ENCODE measurements around the gene CSH2.
A peak's percentile ranks its signal among the peaks of the same experiment; 100 is the strongest.
"Not testable (repeated sequence)": the region's sequence is repeated elsewhere in the genome, so short reads cannot be mapped to it uniquely, and the experiment has no call there.

CSH2 gene

DNA sequence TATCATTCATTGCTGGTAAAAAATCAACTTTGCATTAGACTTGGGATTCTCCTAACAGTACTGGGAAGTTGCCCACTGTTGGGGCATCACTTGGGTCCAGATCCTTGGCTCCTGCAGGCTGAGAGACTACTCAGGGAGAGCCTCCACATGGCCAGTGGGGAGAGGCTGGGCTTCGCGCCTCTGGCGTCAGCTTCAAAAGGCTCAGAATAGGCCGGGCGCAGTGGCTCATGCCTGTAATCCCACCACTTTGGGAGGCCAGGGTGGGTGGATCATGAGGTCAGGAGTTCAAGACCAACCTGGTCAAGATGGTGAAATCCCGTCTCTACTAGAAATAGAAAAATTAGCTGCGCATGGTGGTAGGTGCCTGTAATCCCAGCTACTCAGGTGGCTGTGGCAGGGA is 41.0 kb upstream of the CSH2 start:
- TF ChIP-seq, protein P1, sequence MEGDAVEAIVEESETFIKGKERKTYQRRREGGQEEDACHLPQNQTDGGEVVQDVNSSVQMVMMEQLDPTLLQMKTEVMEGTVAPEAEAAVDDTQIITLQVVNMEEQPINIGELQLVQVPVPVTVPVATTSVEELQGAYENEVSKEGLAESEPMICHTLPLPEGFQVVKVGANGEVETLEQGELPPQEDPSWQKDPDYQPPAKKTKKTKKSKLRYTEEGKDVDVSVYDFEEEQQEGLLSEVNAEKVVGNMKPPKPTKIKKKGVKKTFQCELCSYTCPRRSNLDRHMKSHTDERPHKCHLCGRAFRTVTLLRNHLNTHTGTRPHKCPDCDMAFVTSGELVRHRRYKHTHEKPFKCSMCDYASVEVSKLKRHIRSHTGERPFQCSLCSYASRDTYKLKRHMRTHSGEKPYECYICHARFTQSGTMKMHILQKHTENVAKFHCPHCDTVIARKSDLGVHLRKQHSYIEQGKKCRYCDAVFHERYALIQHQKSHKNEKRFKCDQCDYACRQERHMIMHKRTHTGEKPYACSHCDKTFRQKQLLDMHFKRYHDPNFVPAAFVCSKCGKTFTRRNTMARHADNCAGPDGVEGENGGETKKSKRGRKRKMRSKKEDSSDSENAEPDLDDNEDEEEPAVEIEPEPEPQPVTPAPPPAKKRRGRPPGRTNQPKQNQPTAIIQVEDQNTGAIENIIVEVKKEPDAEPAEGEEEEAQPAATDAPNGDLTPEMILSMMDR (conservative IDR thresholded peaks at IDR 0.05; ENCODE audit: low read depth, low read length), result no peak
- H3K4me3 ChIP-seq (ENCODE audit: low read depth, low read length), result no peak overlapping the region
- DNase-seq (ENCODE audit: low read depth), result no peak

DNA sequence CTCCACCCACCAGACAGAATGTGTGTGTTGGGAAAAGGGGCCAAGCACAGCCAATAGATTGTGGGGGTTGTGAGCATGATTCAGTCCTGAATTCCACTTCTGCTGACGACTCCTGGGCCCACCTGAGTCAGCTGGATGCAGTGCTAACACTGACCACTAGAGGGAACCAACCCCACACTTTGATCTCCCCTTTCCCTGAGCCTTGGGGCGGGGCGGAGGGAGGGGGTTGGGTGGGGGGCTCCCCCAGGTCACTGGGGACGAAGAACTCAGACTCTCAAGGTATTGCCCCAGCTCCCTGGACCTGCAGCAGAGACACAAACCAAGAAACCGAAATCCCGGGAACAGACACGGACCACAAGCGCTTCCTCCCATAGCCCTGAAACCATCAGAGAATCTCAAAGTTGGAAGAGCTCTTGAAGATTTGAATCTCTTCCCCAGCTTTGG is 38.2 kb upstream of the CSH2 start:
- TF ChIP-seq, protein P1 (conservative IDR thresholded peaks at IDR 0.05; ENCODE audit: low read depth, low read length), result peak; percentile 72
- DNase-seq (ENCODE audit: low read depth), result peak; percentile 20
- H3K4me3 ChIP-seq (ENCODE audit: low read depth, low read length), result no peak overlapping the region

DNA sequence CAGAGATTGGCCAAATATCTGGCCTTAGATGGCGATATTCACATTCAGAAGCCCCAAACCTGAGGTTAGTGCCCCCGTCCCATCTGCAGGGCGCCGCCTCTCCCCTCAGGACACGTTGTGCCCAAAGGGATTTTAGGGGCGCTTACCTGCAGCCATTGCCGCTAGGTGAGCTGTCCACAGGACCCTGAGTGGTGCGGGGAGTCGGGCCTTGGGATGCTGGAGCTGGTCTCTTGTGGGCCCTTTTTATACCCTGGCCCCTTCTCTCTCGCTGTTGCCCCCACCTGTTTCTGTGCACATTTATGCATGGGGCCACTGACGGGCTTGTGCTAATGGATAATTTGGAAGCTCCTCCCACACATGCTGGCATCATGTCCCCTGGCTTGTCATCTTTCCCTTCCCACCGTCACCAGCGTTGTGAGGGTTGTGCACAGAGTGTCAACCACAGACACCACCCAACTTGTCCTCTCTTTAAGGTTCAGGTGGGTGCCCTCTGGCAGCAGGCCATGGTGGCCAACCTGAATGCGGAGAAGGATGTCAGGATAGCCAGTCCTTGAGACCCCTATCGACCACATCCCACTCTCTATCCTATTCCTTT is 37.7 kb upstream of the CSH2 start, which contains the start of gene CSHL1:
CSHL1 (minus strand) TSS at position 218 of the 595 bp plus-strand sequence; CDS start at position 156, 62 bp downstream.
- TF ChIP-seq, protein P1 (conservative IDR thresholded peaks at IDR 0.05; ENCODE audit: low read depth, low read length), result no peak
- no peak for DNase-seq (ENCODE audit: low read depth)

DNA sequence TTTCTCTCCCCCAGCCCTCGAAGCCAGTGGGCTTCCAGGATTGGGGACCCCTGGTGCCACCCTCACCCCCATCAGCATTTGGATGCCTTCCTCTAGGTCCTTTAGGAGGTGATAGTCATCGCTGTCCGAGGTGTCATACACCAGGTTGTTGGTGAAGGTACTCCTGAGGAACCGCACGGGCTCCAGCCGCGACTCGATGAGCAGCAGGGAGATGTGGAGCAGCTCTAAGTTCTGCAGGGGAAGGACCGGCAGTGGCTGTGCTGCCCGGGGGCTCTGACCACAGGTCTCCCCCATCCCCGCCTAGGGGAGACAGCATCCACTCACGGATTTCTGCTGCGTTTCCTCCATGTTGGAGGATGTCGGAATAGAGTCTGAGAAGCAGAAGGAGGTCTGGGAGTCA is 36.6 kb upstream of the CSH2 start:
- no peak overlapping the region for H3K4me3 ChIP-seq (ENCODE audit: low read depth, low read length)
- TF ChIP-seq, protein P1 (conservative IDR thresholded peaks at IDR 0.05; ENCODE audit: low read depth, low read length), result no peak
- DNase-seq (ENCODE audit: low read depth), result no peak

More for the DNA sequence above, 37.7 kb upstream of the CSH2 start, which contains the start of gene CSHL1:
- no peak within 1 kb of the TSS for H3K4me3 ChIP-seq (ENCODE audit: low read depth, low read length)

DNA sequence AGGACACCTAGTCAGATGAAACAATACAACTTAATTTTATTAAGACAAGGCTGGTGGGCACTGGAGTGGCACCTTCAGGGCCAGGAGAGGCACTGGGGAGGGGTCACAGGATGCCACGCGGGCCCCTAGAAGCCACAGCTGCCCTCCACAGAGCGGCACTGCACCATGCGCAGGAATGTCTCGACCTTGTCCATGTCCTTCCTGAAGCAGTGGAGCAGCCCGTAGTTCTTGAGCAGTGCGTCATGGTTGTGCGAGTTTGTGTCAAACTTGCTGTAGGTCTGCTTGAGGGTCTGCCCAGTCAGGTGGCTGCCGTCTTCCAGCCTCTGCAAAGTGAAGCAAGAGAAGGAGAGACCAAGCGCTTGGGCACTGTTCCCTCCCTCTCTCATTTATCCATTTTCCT is 36.1 kb upstream of the CSH2 start:
- not testable (repeated sequence) for DNase-seq (ENCODE audit: low read depth); H3K4me3 ChIP-seq (ENCODE audit: low read depth, low read length)

DNA sequence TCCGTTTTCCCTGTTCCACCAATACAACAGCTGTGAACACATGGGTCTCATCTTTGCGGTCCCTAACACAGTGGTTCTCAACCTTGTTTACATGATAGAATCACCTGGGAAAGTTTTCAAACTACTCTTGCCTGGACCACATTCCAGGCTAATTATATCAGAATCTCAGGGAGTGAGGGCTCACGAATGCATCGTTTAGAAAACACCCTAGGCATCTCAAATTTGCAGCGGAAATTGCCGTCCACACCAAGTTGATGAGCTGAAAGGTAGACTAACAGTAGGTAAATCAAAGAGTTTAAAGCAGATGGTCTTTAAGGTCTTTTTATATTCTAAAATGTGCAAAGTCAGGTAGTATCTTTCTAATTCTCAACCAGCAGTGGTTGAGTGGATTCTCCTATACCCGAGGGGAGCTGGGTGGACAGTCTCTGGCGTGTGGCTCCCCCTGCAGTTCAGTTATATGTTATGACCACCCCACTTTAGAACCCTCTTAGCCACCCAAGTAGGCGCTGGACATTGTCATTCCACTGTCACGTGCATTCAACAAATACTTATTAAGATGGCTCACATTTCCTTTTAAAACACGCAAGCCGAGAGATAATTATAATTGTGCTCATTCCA is 33.8 kb upstream of the CSH2 start:
- DNase-seq (ENCODE audit: low read depth), result peak; percentile 41
- TF ChIP-seq, protein P1 (conservative IDR thresholded peaks at IDR 0.05; ENCODE audit: low read depth, low read length), result peak; percentile 45

DNA sequence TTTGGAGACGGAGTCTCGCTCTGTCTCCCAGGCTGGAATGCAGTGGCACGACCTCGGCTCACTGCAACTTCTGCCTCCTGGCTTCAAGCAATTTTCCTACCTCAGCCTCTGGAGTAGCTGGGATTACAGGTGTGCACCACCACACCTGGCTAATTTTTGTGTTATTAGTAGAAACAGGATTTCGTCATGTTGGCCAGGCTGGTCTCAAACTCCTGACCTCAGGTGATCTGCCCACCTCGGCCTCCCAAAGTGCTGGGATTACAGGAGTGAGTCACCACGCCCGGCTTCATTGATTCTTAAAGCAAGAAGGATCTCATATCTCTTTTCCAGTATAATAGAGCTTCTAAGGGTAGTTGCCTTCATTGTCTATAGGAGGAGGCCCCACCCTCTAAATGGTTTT is 31.3 kb upstream of the CSH2 start:
- DNase-seq (ENCODE audit: low read depth); H3K4me3 ChIP-seq (ENCODE audit: low read depth, low read length): not testable (repeated sequence)

More for the DNA sequence above, 33.8 kb upstream of the CSH2 start:
- not testable (repeated sequence) for H3K4me3 ChIP-seq (ENCODE audit: low read depth, low read length)

DNA sequence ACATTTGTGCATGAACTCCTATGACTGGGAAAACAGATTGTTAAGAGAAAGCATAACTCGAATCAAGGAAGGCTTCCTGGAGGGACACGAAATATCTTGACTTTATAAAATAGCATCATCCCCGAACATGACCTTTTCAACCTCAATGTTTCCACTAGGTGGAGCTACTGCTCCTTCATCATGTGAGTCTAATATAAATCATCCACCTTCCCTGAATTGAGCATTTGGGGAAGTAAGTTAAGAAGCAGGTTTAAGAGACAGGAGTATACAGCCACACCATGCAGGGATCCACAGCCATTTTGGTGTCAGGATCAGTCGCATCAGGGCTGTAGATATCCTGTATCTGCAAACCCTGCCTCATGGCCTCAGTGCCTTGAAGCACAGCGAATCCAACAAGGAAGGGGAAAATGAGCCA is 30.3 kb upstream of the CSH2 start:
- not testable (repeated sequence) for H3K4me3 ChIP-seq (ENCODE audit: low read depth, low read length)
- TF ChIP-seq, protein P1 (conservative IDR thresholded peaks at IDR 0.05; ENCODE audit: low read depth, low read length), result peak; percentile 34
- DNase-seq (ENCODE audit: low read depth), result peak; percentile 10

DNA sequence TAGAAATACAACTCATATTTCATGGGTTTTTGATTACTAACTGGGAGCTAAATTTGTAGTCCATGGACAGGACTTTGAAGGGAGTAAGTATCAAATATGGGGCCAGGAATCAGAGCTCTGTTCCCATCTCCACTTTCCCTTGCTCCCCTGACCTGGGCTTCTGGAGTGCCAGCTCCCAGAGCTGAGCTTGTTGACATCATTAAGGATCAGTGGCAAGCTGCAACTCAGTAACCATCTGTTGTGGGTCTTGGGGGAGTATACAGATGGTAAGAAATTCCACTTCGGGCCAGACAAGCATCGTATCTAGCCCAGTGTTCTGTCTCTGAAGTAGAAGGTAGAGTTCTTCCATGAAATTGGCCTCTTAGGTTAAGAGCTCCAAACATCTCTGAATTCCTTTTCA is 28.5 kb upstream of the CSH2 start:
- H3K4me3 ChIP-seq (ENCODE audit: low read depth, low read length); DNase-seq (ENCODE audit: low read depth): not testable (repeated sequence)

DNA sequence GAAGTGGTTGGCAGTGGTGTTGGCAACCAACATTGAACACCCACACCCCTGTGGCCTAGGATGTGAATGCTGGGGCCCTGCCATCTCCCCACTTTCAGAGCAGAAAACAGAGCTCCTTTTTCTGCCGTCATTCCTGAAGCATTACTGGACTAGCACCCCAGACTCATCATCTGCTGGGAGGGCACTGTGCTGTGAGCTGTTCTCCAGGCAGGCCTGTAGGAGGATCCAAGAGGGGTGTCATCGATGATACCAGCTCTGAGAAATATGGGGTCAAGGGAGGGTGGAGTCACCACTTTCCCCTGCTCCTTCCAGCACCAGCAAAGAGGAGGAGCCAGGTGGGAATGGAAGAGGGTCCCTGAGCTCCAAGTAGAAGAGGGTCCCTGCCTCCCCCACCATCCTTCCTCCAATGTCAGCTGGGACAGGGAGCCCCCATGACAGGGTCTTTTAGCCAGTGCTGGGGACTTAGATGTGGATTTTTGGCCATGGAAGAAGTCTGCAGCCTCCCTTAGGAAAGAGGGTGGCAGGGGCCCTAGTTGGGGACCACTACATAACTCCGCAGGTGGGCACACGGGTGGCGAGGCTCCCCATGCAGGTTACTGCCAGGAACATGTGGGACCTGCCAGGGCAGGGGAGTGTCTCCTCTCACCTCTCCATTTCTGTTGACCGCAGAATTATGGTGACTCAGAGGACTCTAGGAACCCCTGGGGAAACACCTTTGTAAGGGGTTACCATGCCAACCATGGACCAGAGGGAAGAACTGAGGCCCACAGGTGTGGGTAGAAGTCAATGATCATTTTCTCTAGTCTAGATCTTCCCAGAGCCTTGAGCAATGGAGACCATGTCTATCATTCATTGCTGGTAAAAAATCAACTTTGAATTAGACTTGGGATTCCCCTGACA is 25.7 kb upstream of the CSH2 start:
- not testable (repeated sequence) for H3K4me3 ChIP-seq (ENCODE audit: low read depth, low read length); DNase-seq (ENCODE audit: low read depth)
